Measurements from ENCODE around the gene LOXHD1.

Gene LOXHD1

GRCh38 chr18:46629361-46629760 is 27.7 kb downstream of the LOXHD1 start:
- FAIRE-seq (no peak), DNase-seq (ENCODE audit: extremely low spot score, insufficient read length, low read depth) (no peak)

GRCh38 chr18:46628206-46628605 is 28.8 kb downstream of the LOXHD1 start:
- FAIRE-seq (no peak), DNase-seq (ENCODE audit: extremely low spot score, insufficient read length, low read depth) (no peak)

GRCh38 chr18:46627136-46627535 is 29.9 kb downstream of the LOXHD1 start:
- DNase-seq (ENCODE audit: extremely low spot score, insufficient read length, low read depth) (no peak), FAIRE-seq (no peak)

GRCh38 chr18:46625069-46625468 is 32.0 kb downstream of the LOXHD1 start:
- FAIRE-seq: no peak
- no peak for DNase-seq (ENCODE audit: extremely low spot score, insufficient read length, low read depth)

GRCh38 chr18:46624127-46624526 is 32.9 kb downstream of the LOXHD1 start:
- FAIRE-seq (no peak), DNase-seq (ENCODE audit: extremely low spot score, insufficient read length, low read depth) (no peak)

- FAIRE-seq (no peak), DNase-seq (ENCODE audit: extremely low spot score, insufficient read length, low read depth) (no peak)
Measured at GRCh38 chr18:46623541-46623940, 33.5 kb downstream of the LOXHD1 start.

- FAIRE-seq (peak; percentile 47), DNase-seq (ENCODE audit: extremely low spot score, insufficient read length, low read depth) (no peak)
Measured at GRCh38 chr18:46622999-46623398, 34.0 kb downstream of the LOXHD1 start.

- DNase-seq (ENCODE audit: extremely low spot score, insufficient read length, low read depth) (no peak), FAIRE-seq (no peak)
Measured at GRCh38 chr18:46622451-46622850, 34.6 kb downstream of the LOXHD1 start.

GRCh38 chr18:46621871-46622270 is 35.1 kb downstream of the LOXHD1 start:
- no peak for DNase-seq (ENCODE audit: extremely low spot score, insufficient read length, low read depth)
- no peak for FAIRE-seq

GRCh38 chr18:46621111-46621766 is 35.8 kb downstream of the LOXHD1 start:
- DNase-seq (ENCODE audit: extremely low spot score, insufficient read length, low read depth) (no peak), FAIRE-seq (no peak)

GRCh38 chr18:46619559-46619958 is 37.5 kb downstream of the LOXHD1 start:
- no peak for DNase-seq (ENCODE audit: extremely low spot score, insufficient read length, low read depth)
- no peak for FAIRE-seq

GRCh38 chr18:46615720-46616119 is 41.3 kb downstream of the LOXHD1 start:
- FAIRE-seq (no peak), DNase-seq (ENCODE audit: extremely low spot score, insufficient read length, low read depth) (no peak)

- FAIRE-seq: no peak
- DNase-seq (ENCODE audit: extremely low spot score, insufficient read length, low read depth): no peak
Measured at GRCh38 chr18:46609048-46609447, 48.0 kb downstream of the LOXHD1 start.

GRCh38 chr18:46607926-46608325 is 49.1 kb downstream of the LOXHD1 start:
- FAIRE-seq (no peak), DNase-seq (ENCODE audit: extremely low spot score, insufficient read length, low read depth) (no peak)

- FAIRE-seq (no peak), DNase-seq (ENCODE audit: extremely low spot score, insufficient read length, low read depth) (no peak)
Measured at GRCh38 chr18:46601141-46601805, 55.7 kb downstream of the LOXHD1 start.

- FAIRE-seq: no peak
- no peak for DNase-seq (ENCODE audit: extremely low spot score, insufficient read length, low read depth)
Measured at GRCh38 chr18:46596119-46596518, 60.9 kb downstream of the LOXHD1 start.

- FAIRE-seq (no peak), DNase-seq (ENCODE audit: extremely low spot score, insufficient read length, low read depth) (no peak)
Measured at GRCh38 chr18:46591783-46592391, 65.1 kb downstream of the LOXHD1 start.

- FAIRE-seq: no peak
Measured at GRCh38 chr18:46590103-46590502, 66.9 kb downstream of the LOXHD1 start.

GRCh38 chr18:46588971-46589660 is 67.9 kb downstream of the LOXHD1 start:
- FAIRE-seq (no peak), DNase-seq (ENCODE audit: extremely low spot score, insufficient read length, low read depth) (no peak)

More at GRCh38 chr18:46590103-46590502, 66.9 kb downstream of the LOXHD1 start:
- DNase-seq (ENCODE audit: extremely low spot score, insufficient read length, low read depth): no peak

- FAIRE-seq (no peak), DNase-seq (ENCODE audit: extremely low spot score, insufficient read length, low read depth) (no peak)
Measured at GRCh38 chr18:46587600-46587999, 69.4 kb downstream of the LOXHD1 start.

- FAIRE-seq: no peak
- no peak for DNase-seq (ENCODE audit: extremely low spot score, insufficient read length, low read depth)
Measured at GRCh38 chr18:46583711-46584110, 73.3 kb downstream of the LOXHD1 start.

Data from GM18507 (cell line).